Measurements from ENCODE around the gene SAP30BP.
A peak's percentile ranks its signal among the peaks of the same experiment; 100 is the strongest.

Gene SAP30BP

DNA sequence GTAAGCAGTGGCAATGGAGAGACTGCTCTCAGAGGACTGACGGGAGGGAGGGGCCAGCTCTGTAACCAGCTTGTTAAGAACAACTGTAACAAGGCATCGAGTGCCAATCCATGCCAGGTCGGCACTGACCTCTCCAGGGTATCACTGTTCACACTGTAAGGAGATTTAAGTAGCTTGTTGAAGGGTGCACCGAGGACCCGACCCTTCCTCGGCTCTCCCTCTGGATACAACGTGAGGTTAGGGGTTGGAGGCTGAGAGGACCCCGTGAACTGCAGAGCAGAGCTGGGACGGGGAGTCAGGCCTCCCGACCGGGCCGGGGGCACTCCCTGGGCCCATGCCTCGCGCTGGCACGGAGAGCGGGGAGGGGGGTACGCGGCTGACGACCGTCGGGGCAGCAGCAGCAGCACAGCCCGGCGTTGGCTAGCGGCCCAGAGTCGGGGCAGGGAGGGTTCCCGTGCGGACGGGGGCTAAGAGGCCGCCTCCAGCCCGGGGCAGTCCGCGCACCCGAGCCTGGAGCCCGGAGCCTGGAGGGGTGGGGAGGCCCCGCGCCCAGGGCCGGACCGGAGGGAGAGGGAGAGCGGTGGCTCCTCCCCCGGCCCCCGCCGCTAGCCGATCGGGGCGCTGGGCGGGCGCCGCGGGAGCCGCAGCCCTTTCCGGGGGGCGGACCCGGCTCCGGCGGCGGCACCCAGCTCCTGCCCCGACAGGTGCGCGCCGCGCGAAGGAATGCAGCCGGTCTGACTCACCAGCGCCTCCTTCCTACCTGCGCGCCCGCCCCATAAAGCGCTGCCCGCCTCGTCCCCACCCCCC lies 53.7 kb downstream of the SAP30BP start, which contains the start of gene ITGB4:
TSS of gene ITGB4 (plus strand) at position 804 of the 807 bp plus-strand sequence. CDS start 3,245 bp downstream, outside the sequence.
- H3K27ac ChIP-seq, result peak within 1 kb of the TSS; percentile 31; the same call in 1 of the 2 replicates

GRCh38 chr17:75721463-75722011 lies 54.4 kb downstream of the SAP30BP start:
- H3K27ac ChIP-seq, result peak overlapping the region; percentile 31; the same call in 1 of the 2 replicates
- no peak for TF ChIP-seq CTCF (conservative IDR thresholded peaks at IDR 0.05)

More for the DNA sequence above, 53.7 kb downstream of the SAP30BP start, which contains the start of gene ITGB4:
- TF ChIP-seq CTCF (conservative IDR thresholded peaks at IDR 0.05), result peak; percentile 27; the same call in 1 of the 2 replicates

GRCh38 chr17:75722076-75722475 lies 54.9 kb downstream of the SAP30BP start:
- H3K27ac ChIP-seq, result no peak overlapping the region; the same call in 1 of the 2 replicates
- no peak for TF ChIP-seq CTCF (conservative IDR thresholded peaks at IDR 0.05)

- TF ChIP-seq CTCF (conservative IDR thresholded peaks at IDR 0.05), result no peak
- no peak overlapping the region for H3K27ac ChIP-seq
Observed at GRCh38 chr17:75722542-75723095, 55.5 kb downstream of the SAP30BP start.

DNA sequence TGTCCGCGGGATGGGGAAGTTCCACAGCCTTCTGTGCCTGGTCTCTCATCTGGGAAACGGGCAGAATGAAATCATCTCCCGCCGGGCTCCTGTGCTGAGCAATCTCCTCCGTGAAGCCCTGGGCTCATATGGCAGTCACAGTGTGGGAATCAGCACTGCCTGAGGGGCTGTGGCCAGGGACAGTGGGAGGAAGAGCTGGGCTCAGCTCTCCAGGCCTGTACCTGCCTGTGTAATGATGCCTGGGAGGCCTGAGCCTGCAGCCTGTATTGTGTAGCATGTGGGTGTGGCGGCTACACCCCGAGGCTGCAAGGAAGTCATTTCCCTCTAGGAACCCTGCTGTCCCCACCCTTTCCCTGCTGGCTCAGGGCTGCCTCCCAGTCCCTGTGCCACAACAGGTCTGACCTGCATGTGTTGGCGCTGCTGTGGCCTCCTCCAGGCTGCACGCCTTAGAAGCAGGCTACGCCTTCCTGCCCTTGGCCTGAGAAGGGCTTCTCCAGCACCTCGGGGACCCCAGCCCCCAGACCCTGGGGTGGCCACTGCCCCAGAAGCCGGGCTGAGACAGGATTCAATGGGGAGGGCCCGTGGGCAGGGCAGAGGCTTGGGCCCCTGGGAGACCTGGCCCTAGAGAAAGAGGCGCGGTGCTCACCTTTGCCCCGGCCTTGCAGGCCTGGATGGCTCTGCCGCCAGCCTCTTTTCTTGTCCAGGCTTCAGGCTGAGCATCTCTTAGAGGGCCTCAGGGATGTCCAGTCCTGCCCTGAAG lies 56.2 kb downstream of the SAP30BP start:
- no peak for TF ChIP-seq CTCF (conservative IDR thresholded peaks at IDR 0.05)
- no peak overlapping the region for H3K27ac ChIP-seq

GRCh38 chr17:75724016-75725003 lies 57.2 kb downstream of the SAP30BP start:
- TF ChIP-seq CTCF (conservative IDR thresholded peaks at IDR 0.05), result no peak
- no peak overlapping the region for H3K27ac ChIP-seq
